Measurements from ENCODE around the gene AKNAD1.

DNA sequence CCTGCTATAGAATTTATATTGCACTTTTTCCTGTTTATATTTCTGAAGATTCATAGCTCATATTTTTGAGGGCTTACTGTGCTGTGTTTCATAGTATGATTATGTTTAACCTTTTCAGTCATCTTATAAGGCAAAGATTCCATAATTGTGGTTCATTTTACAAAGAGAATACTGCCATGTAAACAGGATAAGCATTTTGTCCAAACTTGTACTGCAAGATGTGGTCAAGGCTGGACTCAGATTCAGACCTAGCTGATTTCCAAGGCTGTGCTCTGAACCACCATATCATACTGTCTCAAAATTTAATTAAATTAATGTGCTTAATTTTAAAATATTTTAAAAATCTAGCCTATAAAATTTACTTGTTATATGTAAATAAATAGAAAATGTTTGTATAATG lies 79.1 kb downstream of the AKNAD1 start:
- no peak for TF ChIP-seq POLR2A (IDR thresholded peaks at IDR 0.05; ENCODE audit: low read length)
- TF ChIP-seq GATA1 (IDR thresholded peaks at IDR 0.05; ENCODE audit: low read depth, low read length): no peak
